Measurements from ENCODE around the gene ZNF763.

DNA sequence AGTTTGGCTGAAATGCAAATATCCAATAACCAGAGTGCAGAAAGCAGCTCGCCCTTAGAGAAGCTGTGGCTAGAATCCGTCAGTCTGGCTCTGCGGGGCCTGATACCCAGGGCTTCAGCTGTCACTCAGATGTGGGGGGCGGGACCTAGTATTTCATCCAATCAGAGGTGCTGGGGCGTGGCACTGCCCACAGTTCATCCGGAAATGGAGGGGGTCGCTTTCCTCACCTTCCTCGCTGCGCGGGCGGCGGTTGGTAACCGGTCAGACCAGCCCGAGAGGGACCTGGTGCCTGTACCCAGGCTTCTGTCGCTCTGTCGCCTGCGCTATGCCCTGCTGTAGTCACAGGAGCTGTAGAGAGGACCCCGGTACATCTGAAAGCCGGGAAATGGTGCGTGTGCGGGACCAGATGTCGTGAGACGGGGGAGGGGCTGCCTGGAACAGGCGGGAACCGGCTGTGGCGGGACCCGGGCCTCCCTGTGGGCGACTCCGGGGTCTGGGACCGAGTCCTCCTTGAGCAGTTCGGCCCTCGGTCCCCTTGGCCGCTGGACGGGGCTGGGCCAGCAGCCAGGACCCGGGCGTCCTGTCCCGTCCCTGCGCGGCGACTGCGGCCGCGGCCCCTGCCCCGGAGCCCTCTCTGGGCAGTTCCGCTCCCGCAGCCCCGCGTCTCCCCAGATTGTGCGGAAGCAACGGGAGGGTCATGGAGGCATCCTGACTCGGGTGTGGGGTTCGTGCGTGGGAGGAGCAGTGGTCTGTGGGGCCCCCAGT, 39.8 kb upstream of the ZNF763 start, which contains the start of gene ZNF700:
- TF ChIP-seq POLR2AphosphoS5 (IDR thresholded peaks at IDR 0.05; ENCODE audit: low read depth) (peak; percentile 92), GABPA (IDR thresholded peaks at IDR 0.05; ENCODE audit: low read depth) (peak; percentile 17; the same call in 1 of the 2 replicates), SPI1 (IDR thresholded peaks at IDR 0.05; ENCODE audit: borderline replicate concordance, low read depth) (peak; percentile 64; the same call in 1 of the 2 replicates)
- TF ChIP-seq, protein P1, sequence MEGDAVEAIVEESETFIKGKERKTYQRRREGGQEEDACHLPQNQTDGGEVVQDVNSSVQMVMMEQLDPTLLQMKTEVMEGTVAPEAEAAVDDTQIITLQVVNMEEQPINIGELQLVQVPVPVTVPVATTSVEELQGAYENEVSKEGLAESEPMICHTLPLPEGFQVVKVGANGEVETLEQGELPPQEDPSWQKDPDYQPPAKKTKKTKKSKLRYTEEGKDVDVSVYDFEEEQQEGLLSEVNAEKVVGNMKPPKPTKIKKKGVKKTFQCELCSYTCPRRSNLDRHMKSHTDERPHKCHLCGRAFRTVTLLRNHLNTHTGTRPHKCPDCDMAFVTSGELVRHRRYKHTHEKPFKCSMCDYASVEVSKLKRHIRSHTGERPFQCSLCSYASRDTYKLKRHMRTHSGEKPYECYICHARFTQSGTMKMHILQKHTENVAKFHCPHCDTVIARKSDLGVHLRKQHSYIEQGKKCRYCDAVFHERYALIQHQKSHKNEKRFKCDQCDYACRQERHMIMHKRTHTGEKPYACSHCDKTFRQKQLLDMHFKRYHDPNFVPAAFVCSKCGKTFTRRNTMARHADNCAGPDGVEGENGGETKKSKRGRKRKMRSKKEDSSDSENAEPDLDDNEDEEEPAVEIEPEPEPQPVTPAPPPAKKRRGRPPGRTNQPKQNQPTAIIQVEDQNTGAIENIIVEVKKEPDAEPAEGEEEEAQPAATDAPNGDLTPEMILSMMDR (IDR thresholded peaks at IDR 0.05; ENCODE audit: insufficient read depth, low read length): no peak
- TF ChIP-seq, protein P2, sequence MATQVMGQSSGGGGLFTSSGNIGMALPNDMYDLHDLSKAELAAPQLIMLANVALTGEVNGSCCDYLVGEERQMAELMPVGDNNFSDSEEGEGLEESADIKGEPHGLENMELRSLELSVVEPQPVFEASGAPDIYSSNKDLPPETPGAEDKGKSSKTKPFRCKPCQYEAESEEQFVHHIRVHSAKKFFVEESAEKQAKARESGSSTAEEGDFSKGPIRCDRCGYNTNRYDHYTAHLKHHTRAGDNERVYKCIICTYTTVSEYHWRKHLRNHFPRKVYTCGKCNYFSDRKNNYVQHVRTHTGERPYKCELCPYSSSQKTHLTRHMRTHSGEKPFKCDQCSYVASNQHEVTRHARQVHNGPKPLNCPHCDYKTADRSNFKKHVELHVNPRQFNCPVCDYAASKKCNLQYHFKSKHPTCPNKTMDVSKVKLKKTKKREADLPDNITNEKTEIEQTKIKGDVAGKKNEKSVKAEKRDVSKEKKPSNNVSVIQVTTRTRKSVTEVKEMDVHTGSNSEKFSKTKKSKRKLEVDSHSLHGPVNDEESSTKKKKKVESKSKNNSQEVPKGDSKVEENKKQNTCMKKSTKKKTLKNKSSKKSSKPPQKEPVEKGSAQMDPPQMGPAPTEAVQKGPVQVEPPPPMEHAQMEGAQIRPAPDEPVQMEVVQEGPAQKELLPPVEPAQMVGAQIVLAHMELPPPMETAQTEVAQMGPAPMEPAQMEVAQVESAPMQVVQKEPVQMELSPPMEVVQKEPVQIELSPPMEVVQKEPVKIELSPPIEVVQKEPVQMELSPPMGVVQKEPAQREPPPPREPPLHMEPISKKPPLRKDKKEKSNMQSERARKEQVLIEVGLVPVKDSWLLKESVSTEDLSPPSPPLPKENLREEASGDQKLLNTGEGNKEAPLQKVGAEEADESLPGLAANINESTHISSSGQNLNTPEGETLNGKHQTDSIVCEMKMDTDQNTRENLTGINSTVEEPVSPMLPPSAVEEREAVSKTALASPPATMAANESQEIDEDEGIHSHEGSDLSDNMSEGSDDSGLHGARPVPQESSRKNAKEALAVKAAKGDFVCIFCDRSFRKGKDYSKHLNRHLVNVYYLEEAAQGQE (IDR thresholded peaks at IDR 0.05; ENCODE audit: insufficient replicate concordance, low read depth): peak; percentile 54
